ENCODE data around the gene ABHD16A. TPM values are rescaled to one million over a fixed set of nuclear protein-coding genes. Genes with fewer than 3 reads are reported as not detected.

Gene ABHD16A
- polyA plus RNA-seq, 1 donor from 2014 or later: 130 TPM

- Histone ChIP-seq H3K27ac (ENCODE audit: low read length) (no peak overlapping the region), H3K4me2 (ENCODE audit: low read length) (no peak overlapping the region), H3F3A (ENCODE audit: insufficient read depth, low read length, poor library complexity, severe bottlenecking) (no peaks in the 10 kb centered on the region), H3K27me3 (ENCODE audit: insufficient read depth, low read depth, low read length) (no peaks in the 10 kb centered on the region), H3K9ac (ENCODE audit: low read length) (no peak overlapping the region), H3K79me2 (replicated peaks; ENCODE audit: insufficient read depth, low read length) (no peaks in the 10 kb centered on the region), H3K9me2 (ENCODE audit: insufficient read depth, low read length) (no peaks in the 10 kb centered on the region), H2AFZ (ENCODE audit: low read depth, low read length) (no peak overlapping the region), H4K20me1 (ENCODE audit: insufficient read depth) (no peaks in the 10 kb centered on the region), H3K36me3 (ENCODE audit: insufficient read depth, low read length) (no peaks in the 10 kb centered on the region), H3K4me3 (ENCODE audit: low read length) (no peak overlapping the region), H3K9me3 (ENCODE audit: low read length) (no peaks in the 10 kb centered on the region)
- TF ChIP-seq EZH2 (IDR thresholded peaks at IDR 0.05; ENCODE audit: borderline replicate concordance, insufficient read depth, low read length, poor library complexity, severe bottlenecking) (no peak), SMC3 (conservative IDR thresholded peaks at IDR 0.05; ENCODE audit: poor library complexity) (no peak), POLR2AphosphoS5 (IDR thresholded peaks at IDR 0.05) (no peak), EP300 (conservative IDR thresholded peaks at IDR 0.05; ENCODE audit: poor library complexity, severe bottlenecking) (no peak), RAD21 (conservative IDR thresholded peaks at IDR 0.05) (no peak), TAF1 (IDR thresholded peaks at IDR 0.05; ENCODE audit: low read depth) (no peak)
- TF ChIP-seq, protein P1, sequence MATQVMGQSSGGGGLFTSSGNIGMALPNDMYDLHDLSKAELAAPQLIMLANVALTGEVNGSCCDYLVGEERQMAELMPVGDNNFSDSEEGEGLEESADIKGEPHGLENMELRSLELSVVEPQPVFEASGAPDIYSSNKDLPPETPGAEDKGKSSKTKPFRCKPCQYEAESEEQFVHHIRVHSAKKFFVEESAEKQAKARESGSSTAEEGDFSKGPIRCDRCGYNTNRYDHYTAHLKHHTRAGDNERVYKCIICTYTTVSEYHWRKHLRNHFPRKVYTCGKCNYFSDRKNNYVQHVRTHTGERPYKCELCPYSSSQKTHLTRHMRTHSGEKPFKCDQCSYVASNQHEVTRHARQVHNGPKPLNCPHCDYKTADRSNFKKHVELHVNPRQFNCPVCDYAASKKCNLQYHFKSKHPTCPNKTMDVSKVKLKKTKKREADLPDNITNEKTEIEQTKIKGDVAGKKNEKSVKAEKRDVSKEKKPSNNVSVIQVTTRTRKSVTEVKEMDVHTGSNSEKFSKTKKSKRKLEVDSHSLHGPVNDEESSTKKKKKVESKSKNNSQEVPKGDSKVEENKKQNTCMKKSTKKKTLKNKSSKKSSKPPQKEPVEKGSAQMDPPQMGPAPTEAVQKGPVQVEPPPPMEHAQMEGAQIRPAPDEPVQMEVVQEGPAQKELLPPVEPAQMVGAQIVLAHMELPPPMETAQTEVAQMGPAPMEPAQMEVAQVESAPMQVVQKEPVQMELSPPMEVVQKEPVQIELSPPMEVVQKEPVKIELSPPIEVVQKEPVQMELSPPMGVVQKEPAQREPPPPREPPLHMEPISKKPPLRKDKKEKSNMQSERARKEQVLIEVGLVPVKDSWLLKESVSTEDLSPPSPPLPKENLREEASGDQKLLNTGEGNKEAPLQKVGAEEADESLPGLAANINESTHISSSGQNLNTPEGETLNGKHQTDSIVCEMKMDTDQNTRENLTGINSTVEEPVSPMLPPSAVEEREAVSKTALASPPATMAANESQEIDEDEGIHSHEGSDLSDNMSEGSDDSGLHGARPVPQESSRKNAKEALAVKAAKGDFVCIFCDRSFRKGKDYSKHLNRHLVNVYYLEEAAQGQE (IDR thresholded peaks at IDR 0.05; ENCODE audit: borderline replicate concordance): no peak
Observed at GRCh38 chr6:31642798-31643570, 60.1 kb downstream of the ABHD16A start.

DNA sequence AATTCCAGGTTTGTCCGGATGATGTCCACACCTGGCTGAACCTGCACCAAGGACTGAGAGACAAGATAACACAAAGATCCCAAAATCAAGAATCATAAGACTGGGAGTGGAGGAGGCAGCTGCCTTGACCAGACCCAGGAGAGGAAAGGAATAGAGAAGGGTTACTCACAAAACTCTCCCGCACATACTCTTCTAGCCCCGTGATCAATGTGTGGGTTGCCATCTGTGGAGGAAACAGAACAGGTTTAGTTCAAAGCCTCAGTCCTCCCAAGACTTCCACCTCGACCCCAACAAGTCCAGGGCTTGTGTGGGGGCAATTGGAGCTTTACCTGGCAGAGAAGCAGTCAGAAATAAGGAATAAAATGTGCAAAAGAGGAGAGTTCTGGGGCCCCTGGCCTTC, 61.8 kb downstream of the ABHD16A start:
- no peak for TF ChIP-seq TAF1 (IDR thresholded peaks at IDR 0.05; ENCODE audit: low read depth)
- TF ChIP-seq RAD21 (conservative IDR thresholded peaks at IDR 0.05): no peak
- TF ChIP-seq, protein P1 (IDR thresholded peaks at IDR 0.05; ENCODE audit: borderline replicate concordance): no peak
- TF ChIP-seq POLR2AphosphoS5 (IDR thresholded peaks at IDR 0.05): no peak
- no peak for TF ChIP-seq EZH2 (IDR thresholded peaks at IDR 0.05; ENCODE audit: borderline replicate concordance, insufficient read depth, low read length, poor library complexity, severe bottlenecking)
- no peak for TF ChIP-seq EP300 (conservative IDR thresholded peaks at IDR 0.05; ENCODE audit: poor library complexity, severe bottlenecking)
- TF ChIP-seq, protein P2, sequence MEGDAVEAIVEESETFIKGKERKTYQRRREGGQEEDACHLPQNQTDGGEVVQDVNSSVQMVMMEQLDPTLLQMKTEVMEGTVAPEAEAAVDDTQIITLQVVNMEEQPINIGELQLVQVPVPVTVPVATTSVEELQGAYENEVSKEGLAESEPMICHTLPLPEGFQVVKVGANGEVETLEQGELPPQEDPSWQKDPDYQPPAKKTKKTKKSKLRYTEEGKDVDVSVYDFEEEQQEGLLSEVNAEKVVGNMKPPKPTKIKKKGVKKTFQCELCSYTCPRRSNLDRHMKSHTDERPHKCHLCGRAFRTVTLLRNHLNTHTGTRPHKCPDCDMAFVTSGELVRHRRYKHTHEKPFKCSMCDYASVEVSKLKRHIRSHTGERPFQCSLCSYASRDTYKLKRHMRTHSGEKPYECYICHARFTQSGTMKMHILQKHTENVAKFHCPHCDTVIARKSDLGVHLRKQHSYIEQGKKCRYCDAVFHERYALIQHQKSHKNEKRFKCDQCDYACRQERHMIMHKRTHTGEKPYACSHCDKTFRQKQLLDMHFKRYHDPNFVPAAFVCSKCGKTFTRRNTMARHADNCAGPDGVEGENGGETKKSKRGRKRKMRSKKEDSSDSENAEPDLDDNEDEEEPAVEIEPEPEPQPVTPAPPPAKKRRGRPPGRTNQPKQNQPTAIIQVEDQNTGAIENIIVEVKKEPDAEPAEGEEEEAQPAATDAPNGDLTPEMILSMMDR (IDR thresholded peaks at IDR 0.05; ENCODE audit: poor library complexity, severe bottlenecking): no peak
- TF ChIP-seq MXI1 (conservative IDR thresholded peaks at IDR 0.05; ENCODE audit: poor library complexity, severe bottlenecking): no peak
- Histone ChIP-seq H3K4me2 (ENCODE audit: low read length) (no peak overlapping the region), H3F3A (ENCODE audit: insufficient read depth, low read length, poor library complexity, severe bottlenecking) (no peaks in the 10 kb centered on the region), H3K27me3 (ENCODE audit: insufficient read depth, low read depth, low read length) (no peaks in the 10 kb centered on the region), H3K9ac (ENCODE audit: low read length) (no peak overlapping the region), H3K9me3 (ENCODE audit: low read length) (no peaks in the 10 kb centered on the region), H2AFZ (ENCODE audit: low read depth, low read length) (no peak overlapping the region), H3K9me2 (ENCODE audit: insufficient read depth, low read length) (no peaks in the 10 kb centered on the region), H4K20me1 (ENCODE audit: insufficient read depth) (no peaks in the 10 kb centered on the region), H3K4me3 (ENCODE audit: low read length) (no peak overlapping the region), H3K79me2 (replicated peaks; ENCODE audit: insufficient read depth, low read length) (no peaks in the 10 kb centered on the region), H3K36me3 (ENCODE audit: insufficient read depth, low read length) (no peaks in the 10 kb centered on the region), H3K27ac (ENCODE audit: low read length) (no peak overlapping the region)

Data from neural cell (in vitro differentiated cells).